ENCODE measurements around the gene SPDYE4.

DNA sequence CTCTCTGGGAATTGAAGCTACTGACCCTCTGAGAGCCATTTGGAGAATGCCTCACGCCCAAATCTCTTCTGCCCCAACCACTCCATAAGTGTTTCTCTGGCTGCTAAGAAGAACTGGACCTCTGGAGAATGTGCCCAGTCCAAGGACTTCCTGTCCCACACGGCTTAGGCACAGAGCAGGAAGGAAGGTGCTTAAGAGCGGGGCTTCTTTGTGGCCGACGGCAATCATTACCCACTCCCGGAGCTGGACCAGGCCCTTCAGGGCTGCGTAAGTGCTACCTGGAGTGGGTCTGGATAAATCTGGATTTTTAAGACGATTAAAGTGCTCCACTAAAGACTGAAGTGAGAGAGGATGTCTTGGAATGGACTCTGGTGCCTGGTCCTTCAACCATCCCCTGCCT, 15.5 kb downstream of the SPDYE4 start:
- TF ChIP-seq, protein P1, sequence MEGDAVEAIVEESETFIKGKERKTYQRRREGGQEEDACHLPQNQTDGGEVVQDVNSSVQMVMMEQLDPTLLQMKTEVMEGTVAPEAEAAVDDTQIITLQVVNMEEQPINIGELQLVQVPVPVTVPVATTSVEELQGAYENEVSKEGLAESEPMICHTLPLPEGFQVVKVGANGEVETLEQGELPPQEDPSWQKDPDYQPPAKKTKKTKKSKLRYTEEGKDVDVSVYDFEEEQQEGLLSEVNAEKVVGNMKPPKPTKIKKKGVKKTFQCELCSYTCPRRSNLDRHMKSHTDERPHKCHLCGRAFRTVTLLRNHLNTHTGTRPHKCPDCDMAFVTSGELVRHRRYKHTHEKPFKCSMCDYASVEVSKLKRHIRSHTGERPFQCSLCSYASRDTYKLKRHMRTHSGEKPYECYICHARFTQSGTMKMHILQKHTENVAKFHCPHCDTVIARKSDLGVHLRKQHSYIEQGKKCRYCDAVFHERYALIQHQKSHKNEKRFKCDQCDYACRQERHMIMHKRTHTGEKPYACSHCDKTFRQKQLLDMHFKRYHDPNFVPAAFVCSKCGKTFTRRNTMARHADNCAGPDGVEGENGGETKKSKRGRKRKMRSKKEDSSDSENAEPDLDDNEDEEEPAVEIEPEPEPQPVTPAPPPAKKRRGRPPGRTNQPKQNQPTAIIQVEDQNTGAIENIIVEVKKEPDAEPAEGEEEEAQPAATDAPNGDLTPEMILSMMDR (conservative IDR thresholded peaks at IDR 0.05; ENCODE audit: low read depth, low read length), result no peak
- TF ChIP-seq EZH2phosphoT487 (IDR thresholded peaks at IDR 0.05; ENCODE audit: borderline replicate concordance, low read length), result no peak
